B cell (primary cell): ENCODE measurements around the gene HBZ. TPM values are rescaled to one million over a fixed set of nuclear protein-coding genes. Genes with fewer than 3 reads are reported as not detected.
A peak's percentile ranks its signal among the peaks of the same experiment; 100 is the strongest.

Source experiments
- ATAC-seq: fragments of 200-7000 bp; cut with Tn5 transposase; one replicate; pipeline ENCODE4 v1.10.0; 2021; ENCODE audit warnings: low read depth, mild to moderate bottlenecking, moderate number of reproducible peaks, moderate library complexity
- CTCF ChIA-PET: fragments of 350-600 bp; sonication (Branson Sonifier 250); formaldehyde crosslinking; loops from one replicate; lab custom pipeline; 2021; ENCODE audit warnings: antibody characterized with exemption, inconsistent platforms; lab: Charles Lee
- POLR2A ChIA-PET: fragments of 350-600 bp; sonication (Branson Sonifier 250); formaldehyde crosslinking; loops from one replicate; lab custom pipeline; 2021; ENCODE audit warnings: antibody characterized with exemption; lab: Charles Lee
- DNase-seq: peaks from one replicate; pipeline ENCODE4 v3.0.0; 2013
- H2AFZ ChIP-seq: 2 replicates; pipeline ENCODE4 v1.6.1; 2012; ENCODE audit warnings: mild to moderate bottlenecking, low read depth, low read length; ENCODE audit not compliant: insufficient read depth, poor library complexity, severe bottlenecking
- H3K27ac ChIP-seq, 2 donors: 1 replicate in 1 of 2; 2 replicates in 1 of 2; pipeline ENCODE4 v1.5.1; 2012 to 2013; ENCODE audit warnings: low read length in 2 of 2, mild to moderate bottlenecking in 2 of 2, moderate library complexity in 1 of 2
- H3K27me3 ChIP-seq, 4 experiments: fragments of 200-600 bp in 1 of 4; sonication (generic) in 1 of 4; replicated peaks in 1 of 4; 1 replicate in 2 of 4; 2 replicates in 2 of 4; pipeline versions ENCODE4 v1.6.1 to v1.7.0; 2013 to 2016; ENCODE audit warnings: low read length in 3 of 4, mild to moderate bottlenecking in 2 of 4, mixed read lengths in 1 of 4, moderate library complexity in 1 of 4; ENCODE audit not compliant: insufficient read depth in 4 of 4, control insufficient read depth in 3 of 4; ENCODE audit errors: control extremely low read depth in 1 of 4
- H3K36me3 ChIP-seq, 2 experiments: replicated peaks in 1 of 2; 1 replicate in 1 of 2; 2 replicates in 1 of 2; pipeline versions ENCODE4 v1.6.1 to v1.7.1; 2013; ENCODE audit warnings: low read length in 1 of 2; ENCODE audit not compliant: insufficient read depth in 2 of 2, control insufficient read depth in 1 of 2; ENCODE audit errors: control extremely low read depth in 1 of 2, extremely low read depth in 1 of 2
- H3K4me1 ChIP-seq, 2 donors: fragments of 200-600 bp in 1 of 2; sonication (generic) in 1 of 2; 1 replicate in 1 of 2; 2 replicates in 1 of 2; pipeline versions ENCODE4 v1.5.1 to v1.6.1; 2013 to 2017; ENCODE audit warnings: low read length in 2 of 2; ENCODE audit not compliant: control insufficient read depth in 2 of 2, insufficient read depth in 2 of 2
- H3K4me2 ChIP-seq: replicated peaks from 2 replicates; pipeline ENCODE3; 2012; ENCODE audit warnings: mild to moderate bottlenecking, low read depth, low read length; ENCODE audit not compliant: poor library complexity, severe bottlenecking
- H3K4me3 ChIP-seq, 5 experiments: fragments of 200-600 bp in 1 of 5; sonication (generic) in 1 of 5; 1 replicate in 3 of 5; 2 replicates in 2 of 5; pipeline versions ENCODE4 v1.5.1 to v1.7.0; 2011 to 2016; ENCODE audit warnings: low read length in 4 of 5, mild to moderate bottlenecking in 4 of 5, low read depth in 2 of 5, control low read depth in 1 of 5, moderate library complexity in 1 of 5; ENCODE audit not compliant: insufficient read depth in 1 of 5; ENCODE audit errors: control extremely low read depth in 1 of 5, extremely low read depth in 1 of 5
- H3K79me2 ChIP-seq: fragments of 200-600 bp; sonication (generic); one replicate; pipeline ENCODE4 v1.6.0; 2016; ENCODE audit warnings: low read length; ENCODE audit not compliant: control insufficient read depth, insufficient read depth
- H3K9ac ChIP-seq: fragments of 200-600 bp; sonication (generic); 2 replicates; pipeline ENCODE4 v1.6.1; 2017; ENCODE audit warnings: mild to moderate bottlenecking, low read length, moderate library complexity
- H3K9me3 ChIP-seq, 3 donors: one replicate each; pipeline versions ENCODE4 v1.6.1 to v1.7.1; 2013; ENCODE audit warnings: low read length in 2 of 3; ENCODE audit not compliant: control insufficient read depth in 2 of 3, insufficient read depth in 1 of 3; ENCODE audit errors: control extremely low read depth in 1 of 3
- H4K20me1 ChIP-seq: 2 replicates; pipeline ENCODE4 v1.6.0; 2012; ENCODE audit warnings: mild to moderate bottlenecking, low read length; ENCODE audit not compliant: insufficient read depth, control insufficient read depth, poor library complexity, severe bottlenecking
- H3K27ac Mint-ChIP-seq: one replicate; pipeline ENCODE4 v1.8.0; 2021; ENCODE audit warnings: mixed read lengths
- H3K27me3 Mint-ChIP-seq: one replicate; pipeline ENCODE4 v1.8.0; 2021; ENCODE audit warnings: mixed read lengths
- H3K4me1 Mint-ChIP-seq: one replicate; pipeline ENCODE4 v1.8.0; 2021; ENCODE audit warnings: mixed read lengths
- H3K4me3 Mint-ChIP-seq: one replicate; pipeline ENCODE4 v1.8.0; 2021; ENCODE audit warnings: mixed read lengths
- H3K9me3 Mint-ChIP-seq: one replicate; pipeline ENCODE4 v1.8.0; 2022; ENCODE audit warnings: mixed read lengths; ENCODE audit not compliant: insufficient read depth
- EZH2 ChIP-seq: IDR thresholded peaks from 2 replicates; pipeline ENCODE4 v1.6.1; 2012; ENCODE audit warnings: borderline replicate concordance, low read depth, mild to moderate bottlenecking, moderate library complexity, low read length; ENCODE audit not compliant: insufficient read depth, poor library complexity, severe bottlenecking
- WGBS: methylation state at CpG from one replicate; pipeline ENCODE4 v1.1.5; 2013; ENCODE audit warnings: missing lambda C conversion rate; ENCODE audit not compliant: insufficient coverage; 5-methylcytosine and 5-hydroxymethylcytosine counted together
- intact Hi-C: fragments of 100-400 bp; cut with micrococcal nuclease; formaldehyde crosslinking; loops from one replicate; pipeline ENCODE4 v1.10.0; 2022
- polyA plus RNA-seq: library from polyadenylated mRNA; depleted of rRNA; stranded (reverse); fragments of >200 nt; gene quantifications from 2 replicates; pipeline ENCODE4 v1.2.3, GENCODE V29; 2012
- total RNA-seq, 2 donors: library from RNA; stranded (reverse); fragments of 120-200 nt in 1 of 2; gene quantifications; 1 replicate in 1 of 2; 2 replicates in 1 of 2; pipeline versions ENCODE4 v1.2.3 to v1.2.4, GENCODE V29; 2013 to 2022
- TF ChIP-seq, protein P1 (sequence below): fragments of 200-600 bp; IDR thresholded peaks from one replicate; pipeline ENCODE4 v1.8.0; 2022; ENCODE audit warnings: antibody characterized with exemption, mild to moderate bottlenecking

The HBZ gene
- total and polyA plus RNA-seq, 2 donors (not counting 1 experiment from before 2014, with no cell fraction given) = not detected

DNA sequence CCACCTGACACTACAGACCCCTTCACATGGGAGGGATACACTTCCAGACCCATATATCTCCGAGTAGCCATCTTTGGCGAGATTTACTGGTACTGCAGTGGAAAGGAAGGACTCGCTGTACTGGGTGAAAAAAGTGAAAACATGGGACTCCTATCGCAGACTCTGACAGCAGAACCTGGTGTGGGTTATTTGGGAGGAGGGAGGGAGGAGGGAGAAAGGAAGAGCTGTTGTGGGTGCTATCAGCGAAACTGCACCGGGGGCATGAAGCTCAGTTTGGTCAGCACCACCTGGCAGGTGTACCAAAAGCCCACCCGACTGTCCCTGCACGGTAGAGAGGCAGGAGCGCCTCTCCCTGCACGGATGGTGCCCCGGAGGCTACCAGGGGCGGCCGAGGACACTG lies 32.8 kb downstream of the HBZ start:
- ChIA-PET CTCF (interaction anchor here (1.0 kb wide), 1 partner anchor 79 kb away, joined by 3 read pairs; no protein-coding TSS in a partner anchor), POLR2A (no interaction called here)
- Mint-ChIP-seq H3K27me3 (no peaks in the 10 kb centered on the region), H3K27ac (no peak overlapping the region), H3K9me3 (no peaks in the 10 kb centered on the region), H3K4me3 (no peak overlapping the region), H3K4me1 (peaks cover 2% of the 10 kb centered on the region)
- Histone ChIP-seq H2AFZ (no peak overlapping the region), H3K4me3 (no peak overlapping the region), H3K4me1 (peaks cover 9 to 11% of the 10 kb centered on the region in 2 donors), H3K27me3 (peaks cover 0 to 6% (median 0%) of the 10 kb centered on the region in 4 experiments), H3K9me3 (no peaks in the 10 kb centered on the region), H3K4me2 (no peak overlapping the region), H3K79me2 (no peaks in the 10 kb centered on the region), H3K36me3 (peaks cover 8 to 27% of the 10 kb centered on the region in 2 experiments), H3K9ac (no peak overlapping the region), H3K27ac (no peak overlapping the region), H4K20me1 (no peaks in the 10 kb centered on the region)
- DNase-seq (peak; percentile 13), ATAC-seq (no peak)
- intact Hi-C loops = no loop called here
- 96% methylated on average over 12 of the region's 13 CpGs for WGBS
- TF ChIP-seq, protein P1, sequence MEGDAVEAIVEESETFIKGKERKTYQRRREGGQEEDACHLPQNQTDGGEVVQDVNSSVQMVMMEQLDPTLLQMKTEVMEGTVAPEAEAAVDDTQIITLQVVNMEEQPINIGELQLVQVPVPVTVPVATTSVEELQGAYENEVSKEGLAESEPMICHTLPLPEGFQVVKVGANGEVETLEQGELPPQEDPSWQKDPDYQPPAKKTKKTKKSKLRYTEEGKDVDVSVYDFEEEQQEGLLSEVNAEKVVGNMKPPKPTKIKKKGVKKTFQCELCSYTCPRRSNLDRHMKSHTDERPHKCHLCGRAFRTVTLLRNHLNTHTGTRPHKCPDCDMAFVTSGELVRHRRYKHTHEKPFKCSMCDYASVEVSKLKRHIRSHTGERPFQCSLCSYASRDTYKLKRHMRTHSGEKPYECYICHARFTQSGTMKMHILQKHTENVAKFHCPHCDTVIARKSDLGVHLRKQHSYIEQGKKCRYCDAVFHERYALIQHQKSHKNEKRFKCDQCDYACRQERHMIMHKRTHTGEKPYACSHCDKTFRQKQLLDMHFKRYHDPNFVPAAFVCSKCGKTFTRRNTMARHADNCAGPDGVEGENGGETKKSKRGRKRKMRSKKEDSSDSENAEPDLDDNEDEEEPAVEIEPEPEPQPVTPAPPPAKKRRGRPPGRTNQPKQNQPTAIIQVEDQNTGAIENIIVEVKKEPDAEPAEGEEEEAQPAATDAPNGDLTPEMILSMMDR = no peak
- TF ChIP-seq EZH2 = no peak

DNA sequence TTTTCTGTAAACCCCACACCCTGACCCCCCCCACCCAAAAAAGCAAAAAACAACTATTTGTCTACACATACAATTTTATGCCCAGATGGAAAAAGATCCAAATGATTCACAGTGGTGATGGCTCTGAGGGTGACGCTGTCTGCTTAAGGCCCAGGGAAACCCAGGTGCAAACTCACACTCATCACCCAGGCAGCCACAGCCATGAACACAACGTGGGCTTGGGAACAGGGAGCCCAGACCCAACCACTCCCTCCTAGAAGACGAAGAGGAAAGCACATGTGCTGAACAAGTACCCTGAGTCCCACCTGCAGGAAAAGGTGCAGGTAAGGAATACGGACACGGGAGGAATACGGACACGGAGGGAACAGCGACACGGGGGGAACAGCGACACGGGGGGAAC lies 33.2 kb downstream of the HBZ start:
- no peak overlapping the region for H3K4me3 Mint-ChIP-seq
- ChIA-PET CTCF (no interaction called here), POLR2A (no interaction called here)
- Histone ChIP-seq H3K4me3 (no peak overlapping the region), H3K79me2 (no peaks in the 10 kb centered on the region), H3K4me2 (no peak overlapping the region), H4K20me1 (no peaks in the 10 kb centered on the region), H3K27ac (no peak overlapping the region), H3K36me3 (peaks cover 10 to 30% of the 10 kb centered on the region in 2 experiments), H3K4me1 (peaks cover 5 to 8% of the 10 kb centered on the region in 2 donors), H3K9ac (no peak overlapping the region), H3K27me3 (peaks cover 0 to 5% (median 0%) of the 10 kb centered on the region in 4 experiments), H2AFZ (no peak overlapping the region), H3K9me3 (no peaks in the 10 kb centered on the region)
- no peaks in the 10 kb centered on the region for H3K27me3 Mint-ChIP-seq
- TF ChIP-seq, protein P1 = no peak
- no peak overlapping the region for H3K27ac Mint-ChIP-seq
- WGBS = 92% methylated on average over 3 of the region's 11 CpGs
- H3K9me3 Mint-ChIP-seq = no peaks in the 10 kb centered on the region
- DNase-seq (peak; percentile 10), ATAC-seq (no peak)
- intact Hi-C loops = no loop called here
- H3K4me1 Mint-ChIP-seq = peaks cover 2% of the 10 kb centered on the region
